ENCODE results near the gene CTSD. TPM values are rescaled to one million over a fixed set of nuclear protein-coding genes. Genes with fewer than 3 reads are reported as not detected.

CTSD gene
- total and polyA plus RNA-seq, 2 of the 8 experiments (the other 6 are each of a cell fraction or from before 2014, with no cell fraction given): 169 to 173 TPM

DNA sequence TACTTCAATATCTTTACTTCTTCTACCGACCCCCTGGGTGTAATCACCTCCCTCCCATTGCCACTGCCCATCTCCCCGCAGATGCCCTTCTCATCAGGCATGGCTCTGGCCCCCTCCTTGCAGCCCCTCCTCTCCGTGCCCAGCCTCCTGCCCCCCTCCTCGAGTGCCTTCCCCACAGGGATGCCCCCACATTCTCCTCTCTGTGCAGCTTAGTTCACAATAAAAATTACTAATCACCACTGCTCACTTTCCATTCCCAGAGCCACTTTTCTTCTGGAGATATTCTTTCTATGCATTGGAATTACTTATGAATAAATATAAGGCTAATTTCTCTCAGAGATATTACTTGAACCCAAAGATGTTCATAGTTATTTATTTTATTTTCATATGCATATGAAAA lies 35.4 kb downstream of the CTSD start (continued):
- TF ChIP-seq, protein P1, sequence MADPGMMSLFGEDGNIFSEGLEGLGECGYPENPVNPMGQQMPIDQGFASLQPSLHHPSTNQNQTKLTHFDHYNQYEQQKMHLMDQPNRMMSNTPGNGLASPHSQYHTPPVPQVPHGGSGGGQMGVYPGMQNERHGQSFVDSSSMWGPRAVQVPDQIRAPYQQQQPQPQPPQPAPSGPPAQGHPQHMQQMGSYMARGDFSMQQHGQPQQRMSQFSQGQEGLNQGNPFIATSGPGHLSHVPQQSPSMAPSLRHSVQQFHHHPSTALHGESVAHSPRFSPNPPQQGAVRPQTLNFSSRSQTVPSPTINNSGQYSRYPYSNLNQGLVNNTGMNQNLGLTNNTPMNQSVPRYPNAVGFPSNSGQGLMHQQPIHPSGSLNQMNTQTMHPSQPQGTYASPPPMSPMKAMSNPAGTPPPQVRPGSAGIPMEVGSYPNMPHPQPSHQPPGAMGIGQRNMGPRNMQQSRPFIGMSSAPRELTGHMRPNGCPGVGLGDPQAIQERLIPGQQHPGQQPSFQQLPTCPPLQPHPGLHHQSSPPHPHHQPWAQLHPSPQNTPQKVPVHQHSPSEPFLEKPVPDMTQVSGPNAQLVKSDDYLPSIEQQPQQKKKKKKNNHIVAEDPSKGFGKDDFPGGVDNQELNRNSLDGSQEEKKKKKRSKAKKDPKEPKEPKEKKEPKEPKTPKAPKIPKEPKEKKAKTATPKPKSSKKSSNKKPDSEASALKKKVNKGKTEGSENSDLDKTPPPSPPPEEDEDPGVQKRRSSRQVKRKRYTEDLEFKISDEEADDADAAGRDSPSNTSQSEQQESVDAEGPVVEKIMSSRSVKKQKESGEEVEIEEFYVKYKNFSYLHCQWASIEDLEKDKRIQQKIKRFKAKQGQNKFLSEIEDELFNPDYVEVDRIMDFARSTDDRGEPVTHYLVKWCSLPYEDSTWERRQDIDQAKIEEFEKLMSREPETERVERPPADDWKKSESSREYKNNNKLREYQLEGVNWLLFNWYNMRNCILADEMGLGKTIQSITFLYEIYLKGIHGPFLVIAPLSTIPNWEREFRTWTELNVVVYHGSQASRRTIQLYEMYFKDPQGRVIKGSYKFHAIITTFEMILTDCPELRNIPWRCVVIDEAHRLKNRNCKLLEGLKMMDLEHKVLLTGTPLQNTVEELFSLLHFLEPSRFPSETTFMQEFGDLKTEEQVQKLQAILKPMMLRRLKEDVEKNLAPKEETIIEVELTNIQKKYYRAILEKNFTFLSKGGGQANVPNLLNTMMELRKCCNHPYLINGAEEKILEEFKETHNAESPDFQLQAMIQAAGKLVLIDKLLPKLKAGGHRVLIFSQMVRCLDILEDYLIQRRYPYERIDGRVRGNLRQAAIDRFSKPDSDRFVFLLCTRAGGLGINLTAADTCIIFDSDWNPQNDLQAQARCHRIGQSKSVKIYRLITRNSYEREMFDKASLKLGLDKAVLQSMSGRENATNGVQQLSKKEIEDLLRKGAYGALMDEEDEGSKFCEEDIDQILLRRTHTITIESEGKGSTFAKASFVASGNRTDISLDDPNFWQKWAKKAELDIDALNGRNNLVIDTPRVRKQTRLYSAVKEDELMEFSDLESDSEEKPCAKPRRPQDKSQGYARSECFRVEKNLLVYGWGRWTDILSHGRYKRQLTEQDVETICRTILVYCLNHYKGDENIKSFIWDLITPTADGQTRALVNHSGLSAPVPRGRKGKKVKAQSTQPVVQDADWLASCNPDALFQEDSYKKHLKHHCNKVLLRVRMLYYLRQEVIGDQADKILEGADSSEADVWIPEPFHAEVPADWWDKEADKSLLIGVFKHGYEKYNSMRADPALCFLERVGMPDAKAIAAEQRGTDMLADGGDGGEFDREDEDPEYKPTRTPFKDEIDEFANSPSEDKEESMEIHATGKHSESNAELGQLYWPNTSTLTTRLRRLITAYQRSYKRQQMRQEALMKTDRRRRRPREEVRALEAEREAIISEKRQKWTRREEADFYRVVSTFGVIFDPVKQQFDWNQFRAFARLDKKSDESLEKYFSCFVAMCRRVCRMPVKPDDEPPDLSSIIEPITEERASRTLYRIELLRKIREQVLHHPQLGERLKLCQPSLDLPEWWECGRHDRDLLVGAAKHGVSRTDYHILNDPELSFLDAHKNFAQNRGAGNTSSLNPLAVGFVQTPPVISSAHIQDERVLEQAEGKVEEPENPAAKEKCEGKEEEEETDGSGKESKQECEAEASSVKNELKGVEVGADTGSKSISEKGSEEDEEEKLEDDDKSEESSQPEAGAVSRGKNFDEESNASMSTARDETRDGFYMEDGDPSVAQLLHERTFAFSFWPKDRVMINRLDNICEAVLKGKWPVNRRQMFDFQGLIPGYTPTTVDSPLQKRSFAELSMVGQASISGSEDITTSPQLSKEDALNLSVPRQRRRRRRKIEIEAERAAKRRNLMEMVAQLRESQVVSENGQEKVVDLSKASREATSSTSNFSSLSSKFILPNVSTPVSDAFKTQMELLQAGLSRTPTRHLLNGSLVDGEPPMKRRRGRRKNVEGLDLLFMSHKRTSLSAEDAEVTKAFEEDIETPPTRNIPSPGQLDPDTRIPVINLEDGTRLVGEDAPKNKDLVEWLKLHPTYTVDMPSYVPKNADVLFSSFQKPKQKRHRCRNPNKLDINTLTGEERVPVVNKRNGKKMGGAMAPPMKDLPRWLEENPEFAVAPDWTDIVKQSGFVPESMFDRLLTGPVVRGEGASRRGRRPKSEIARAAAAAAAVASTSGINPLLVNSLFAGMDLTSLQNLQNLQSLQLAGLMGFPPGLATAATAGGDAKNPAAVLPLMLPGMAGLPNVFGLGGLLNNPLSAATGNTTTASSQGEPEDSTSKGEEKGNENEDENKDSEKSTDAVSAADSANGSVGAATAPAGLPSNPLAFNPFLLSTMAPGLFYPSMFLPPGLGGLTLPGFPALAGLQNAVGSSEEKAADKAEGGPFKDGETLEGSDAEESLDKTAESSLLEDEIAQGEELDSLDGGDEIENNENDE (IDR thresholded peaks at IDR 0.05; ENCODE audit: insufficient replicate concordance, low read length): no peak
- TF ChIP-seq HDAC2 (IDR thresholded peaks at IDR 0.05; ENCODE audit: borderline replicate concordance in 1 of 2, low read depth in 2 of 2, low read length in 2 of 2) (no peak), CEBPB (IDR thresholded peaks at IDR 0.05; ENCODE audit: low read depth, low read length) (no peak), SIX5 (IDR thresholded peaks at IDR 0.05; ENCODE audit: low read depth, low read length) (no peak), YY1 (IDR thresholded peaks at IDR 0.05; ENCODE audit: low read depth, low read length) (no peak), NANOG (IDR thresholded peaks at IDR 0.05; ENCODE audit: insufficient read depth, low read depth, low read length, poor library complexity, severe bottlenecking) (no peak), SRF (IDR thresholded peaks at IDR 0.05; ENCODE audit: low read depth, low read length) (no peak), ASH2L (IDR thresholded peaks at IDR 0.05; ENCODE audit: low read length) (no peak), TEAD4 (IDR thresholded peaks at IDR 0.05; ENCODE audit: low read depth, low read length) (no peak), POLR2A (IDR thresholded peaks at IDR 0.05; ENCODE audit: control extremely low read depth in 1 of 2, low read depth in 2 of 2, low read length in 2 of 2) (no peak), GABPA (IDR thresholded peaks at IDR 0.05; ENCODE audit: borderline replicate concordance, insufficient read depth, low read length) (no peak), CHD1 (IDR thresholded peaks at IDR 0.05; ENCODE audit: low read depth, low read length) (no peak), MAFK (IDR thresholded peaks at IDR 0.05; ENCODE audit: low read depth, low read length) (no peak), SP4 (IDR thresholded peaks at IDR 0.05; ENCODE audit: low read length) (no peak)
